ENCODE measurements around the gene CCDC8.

Gene CCDC8

GRCh38 chr19:46383846-46384245 lies 29.5 kb downstream of the CCDC8 start:
- no peak for TF ChIP-seq GATA3 (IDR thresholded peaks at IDR 0.05; ENCODE audit: low read depth, low read length)
- TF ChIP-seq GATA2 (IDR thresholded peaks at IDR 0.05; ENCODE audit: low read depth, low read length), result no peak

- no peak for TF ChIP-seq GATA2 (IDR thresholded peaks at IDR 0.05; ENCODE audit: low read depth, low read length)
- TF ChIP-seq GATA3 (IDR thresholded peaks at IDR 0.05; ENCODE audit: low read depth, low read length), result no peak
These were observed 30.1 kb downstream of the CCDC8 start for GRCh38 chr19:46383171-46383815.

DNA sequence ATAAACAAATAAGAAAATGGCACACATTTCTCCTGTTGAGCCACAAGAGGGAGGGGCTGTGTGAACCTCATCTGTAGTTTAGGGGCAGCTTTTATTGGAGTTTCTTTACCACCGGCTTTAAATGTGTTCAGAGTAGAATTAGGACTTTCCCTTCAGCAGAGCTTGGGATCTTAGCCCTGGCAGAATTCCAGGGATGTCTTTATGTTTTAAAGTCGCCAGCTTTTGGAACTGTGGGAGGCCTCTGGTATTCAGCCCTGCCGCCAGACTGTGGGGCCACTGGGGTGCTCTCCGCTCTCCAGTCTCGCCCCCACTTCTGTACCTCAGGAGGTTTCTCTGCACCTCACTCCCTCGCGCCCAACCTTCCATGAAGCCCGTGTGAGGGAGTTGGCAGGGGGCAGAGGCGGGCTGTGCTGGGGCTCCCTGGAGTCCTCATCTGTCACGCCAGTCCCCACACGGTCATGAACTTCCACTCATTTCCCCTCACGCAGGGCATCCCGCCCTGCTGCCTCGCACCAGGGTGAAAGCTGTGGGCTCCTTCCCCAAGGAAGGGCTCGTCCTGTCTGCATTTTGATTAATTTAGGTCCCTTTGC lies 31.5 kb downstream of the CCDC8 start:
- TF ChIP-seq GATA2 (IDR thresholded peaks at IDR 0.05; ENCODE audit: low read depth, low read length), result no peak
- TF ChIP-seq GATA3 (IDR thresholded peaks at IDR 0.05; ENCODE audit: low read depth, low read length), result no peak

DNA sequence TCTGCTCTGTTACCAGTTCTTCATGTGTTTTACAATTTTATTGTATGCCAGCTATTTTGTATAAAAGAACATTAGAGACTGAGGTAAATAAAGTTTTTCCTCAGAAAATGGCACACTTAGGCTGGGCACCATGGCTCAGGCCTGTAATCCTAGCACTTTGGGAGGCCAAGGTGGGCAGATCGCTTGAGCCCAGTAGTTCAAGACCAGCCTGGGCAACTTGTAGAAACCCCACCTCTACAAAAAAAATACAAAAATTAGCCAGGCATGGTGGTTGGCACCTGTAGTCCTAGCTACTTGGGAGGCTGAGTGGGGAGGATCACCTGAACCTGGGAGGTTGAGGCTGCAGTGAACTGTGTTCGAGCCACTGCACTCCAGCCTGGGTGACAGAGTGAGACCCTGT lies 32.0 kb downstream of the CCDC8 start:
- no peak for TF ChIP-seq GATA2 (IDR thresholded peaks at IDR 0.05; ENCODE audit: low read depth, low read length)
- no peak for TF ChIP-seq GATA3 (IDR thresholded peaks at IDR 0.05; ENCODE audit: low read depth, low read length)

- TF ChIP-seq GATA3 (IDR thresholded peaks at IDR 0.05; ENCODE audit: low read depth, low read length), result no peak
These were observed 32.7 kb downstream of the CCDC8 start for GRCh38 chr19:46380690-46381089.

DNA sequence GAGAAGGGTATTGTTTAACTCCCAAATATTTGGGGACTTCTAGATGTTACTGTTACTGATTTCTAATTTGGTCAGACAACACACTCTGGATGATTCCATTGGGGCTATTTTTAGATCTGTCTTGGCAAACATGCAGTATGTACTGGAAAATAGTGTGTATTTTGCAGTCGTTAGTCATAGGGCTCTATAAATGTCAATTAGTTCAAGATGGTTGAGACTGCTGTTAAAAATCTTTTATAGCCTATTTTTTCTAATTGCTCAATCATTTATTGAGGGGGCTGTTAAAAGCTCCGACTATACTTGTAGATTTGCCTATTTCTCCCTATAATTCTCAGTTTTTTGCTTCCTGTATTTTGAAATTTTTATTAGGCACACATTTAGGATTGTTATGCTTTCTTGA lies 35.1 kb downstream of the CCDC8 start:
- TF ChIP-seq GATA3 (IDR thresholded peaks at IDR 0.05; ENCODE audit: low read depth, low read length) (no peak), GATA2 (IDR thresholded peaks at IDR 0.05; ENCODE audit: low read depth, low read length) (no peak)

DNA sequence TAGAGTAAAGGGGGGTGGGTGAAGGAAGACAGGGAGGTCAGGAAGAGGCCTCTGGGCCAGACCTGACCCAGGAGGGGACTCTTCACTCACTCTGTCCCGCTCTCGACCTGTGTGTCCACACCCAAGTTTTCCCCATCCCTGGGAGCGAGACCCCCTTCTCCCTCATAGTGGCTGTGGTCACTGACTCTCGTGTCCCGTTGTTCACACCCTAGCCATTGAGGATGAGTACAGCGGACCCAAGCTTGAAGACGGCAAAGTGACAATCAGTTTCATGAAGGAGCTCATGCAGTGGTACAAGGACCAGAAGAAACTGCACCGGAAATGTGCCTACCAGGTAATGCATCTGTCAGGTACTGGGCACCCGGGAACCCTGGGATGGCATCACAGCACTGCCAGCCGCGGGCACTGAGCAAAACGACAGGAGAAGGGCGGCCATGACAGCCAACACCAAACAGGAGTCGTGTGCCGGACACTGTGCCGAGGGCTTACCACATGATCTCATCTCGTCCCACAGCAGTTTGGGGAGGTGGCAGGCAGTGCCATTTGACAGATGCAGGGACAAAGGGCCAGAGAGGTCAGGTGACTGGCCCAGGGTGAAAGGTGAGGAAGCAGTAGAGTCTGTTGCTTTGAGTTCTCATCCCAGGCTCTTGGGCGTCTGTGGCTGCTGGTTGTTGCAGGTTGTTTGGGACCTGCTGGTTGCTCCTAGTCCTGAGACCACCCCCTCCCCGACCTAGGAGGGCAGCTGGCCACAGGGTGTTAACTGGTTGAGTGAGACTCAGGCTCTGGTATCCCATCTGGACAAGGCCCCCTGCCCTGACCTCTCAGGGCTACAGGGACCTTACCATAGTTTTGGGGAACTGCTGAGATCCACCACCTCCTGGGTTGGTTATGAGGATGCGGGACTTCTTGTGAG lies 36.9 kb downstream of the CCDC8 start:
- no peak for TF ChIP-seq GATA2 (IDR thresholded peaks at IDR 0.05; ENCODE audit: low read depth, low read length)
- no peak for TF ChIP-seq GATA3 (IDR thresholded peaks at IDR 0.05; ENCODE audit: low read depth, low read length)

- TF ChIP-seq GATA3 (IDR thresholded peaks at IDR 0.05; ENCODE audit: low read depth, low read length) (no peak), GATA2 (IDR thresholded peaks at IDR 0.05; ENCODE audit: low read depth, low read length) (no peak)
These were observed 38.6 kb downstream of the CCDC8 start for GRCh38 chr19:46374536-46375475.

- TF ChIP-seq GATA2 (IDR thresholded peaks at IDR 0.05; ENCODE audit: low read depth, low read length) (no peak), GATA3 (IDR thresholded peaks at IDR 0.05; ENCODE audit: low read depth, low read length) (no peak)
These were observed 39.6 kb downstream of the CCDC8 start for GRCh38 chr19:46373491-46374359.

DNA sequence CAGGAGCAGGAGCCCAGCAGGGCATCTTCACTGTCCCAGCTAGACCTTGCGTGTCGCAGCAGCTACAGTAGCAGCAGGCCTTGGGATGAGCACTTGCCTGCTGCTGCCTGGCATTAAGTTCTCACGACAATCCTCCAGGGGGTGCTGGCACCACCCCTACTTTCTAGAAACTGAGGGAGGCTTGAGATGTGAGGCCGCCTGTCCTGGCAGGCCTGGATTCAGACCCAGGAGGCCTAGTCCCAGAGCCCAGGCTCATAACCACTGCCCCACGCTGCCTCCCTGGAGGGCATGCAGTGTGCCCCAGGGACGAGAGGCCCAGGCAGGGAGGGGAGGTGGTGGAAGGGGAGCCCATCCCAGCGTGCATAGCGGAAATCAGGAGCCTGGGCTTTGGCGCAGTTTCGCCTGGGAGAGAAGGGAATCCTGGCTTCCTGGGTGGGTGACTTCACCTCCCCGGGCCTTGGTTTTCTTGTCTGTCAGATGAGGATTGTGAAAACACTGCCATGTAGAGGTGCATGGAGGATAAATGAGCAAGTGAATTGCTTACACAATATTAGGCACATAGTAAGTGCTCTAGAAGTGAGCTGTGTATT lies 40.4 kb downstream of the CCDC8 start:
- TF ChIP-seq GATA2 (IDR thresholded peaks at IDR 0.05; ENCODE audit: low read depth, low read length) (no peak), GATA3 (IDR thresholded peaks at IDR 0.05; ENCODE audit: low read depth, low read length) (no peak)

- TF ChIP-seq GATA2 (IDR thresholded peaks at IDR 0.05; ENCODE audit: low read depth, low read length) (no peak), GATA3 (IDR thresholded peaks at IDR 0.05; ENCODE audit: low read depth, low read length) (no peak)
These were observed 41.9 kb downstream of the CCDC8 start for GRCh38 chr19:46371371-46371901.

- TF ChIP-seq GATA3 (IDR thresholded peaks at IDR 0.05; ENCODE audit: low read depth, low read length), result no peak
- no peak for TF ChIP-seq GATA2 (IDR thresholded peaks at IDR 0.05; ENCODE audit: low read depth, low read length)
These were observed 43.5 kb downstream of the CCDC8 start for GRCh38 chr19:46369817-46370216.

Measured in SH-SY5Y (cell line).